ENCODE data around the gene GPAT3.
A peak's percentile ranks its signal among the peaks of the same experiment; 100 is the strongest.

GPAT3 gene

DNA sequence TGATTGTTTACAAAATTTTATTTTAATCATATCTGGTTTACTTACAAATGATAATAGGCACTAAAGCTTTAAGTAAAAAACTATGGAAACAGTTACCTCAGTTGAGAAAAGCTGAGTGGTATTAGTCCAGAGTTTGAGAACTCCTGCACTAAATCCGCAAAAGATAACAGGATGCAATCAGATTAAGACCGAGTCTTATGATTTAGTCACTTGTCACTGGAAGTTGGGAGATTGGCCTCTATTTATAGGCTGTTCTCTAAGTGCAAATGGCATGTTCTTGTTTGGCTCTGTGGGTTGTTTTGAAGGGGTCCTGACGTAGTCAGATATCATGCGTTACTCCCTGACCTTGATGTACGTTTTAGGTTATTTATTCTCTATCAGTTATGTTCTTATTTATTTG is 6.3 kb downstream of the GPAT3 start:
- TF ChIP-seq, protein P1, sequence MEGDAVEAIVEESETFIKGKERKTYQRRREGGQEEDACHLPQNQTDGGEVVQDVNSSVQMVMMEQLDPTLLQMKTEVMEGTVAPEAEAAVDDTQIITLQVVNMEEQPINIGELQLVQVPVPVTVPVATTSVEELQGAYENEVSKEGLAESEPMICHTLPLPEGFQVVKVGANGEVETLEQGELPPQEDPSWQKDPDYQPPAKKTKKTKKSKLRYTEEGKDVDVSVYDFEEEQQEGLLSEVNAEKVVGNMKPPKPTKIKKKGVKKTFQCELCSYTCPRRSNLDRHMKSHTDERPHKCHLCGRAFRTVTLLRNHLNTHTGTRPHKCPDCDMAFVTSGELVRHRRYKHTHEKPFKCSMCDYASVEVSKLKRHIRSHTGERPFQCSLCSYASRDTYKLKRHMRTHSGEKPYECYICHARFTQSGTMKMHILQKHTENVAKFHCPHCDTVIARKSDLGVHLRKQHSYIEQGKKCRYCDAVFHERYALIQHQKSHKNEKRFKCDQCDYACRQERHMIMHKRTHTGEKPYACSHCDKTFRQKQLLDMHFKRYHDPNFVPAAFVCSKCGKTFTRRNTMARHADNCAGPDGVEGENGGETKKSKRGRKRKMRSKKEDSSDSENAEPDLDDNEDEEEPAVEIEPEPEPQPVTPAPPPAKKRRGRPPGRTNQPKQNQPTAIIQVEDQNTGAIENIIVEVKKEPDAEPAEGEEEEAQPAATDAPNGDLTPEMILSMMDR (IDR thresholded peaks at IDR 0.05; ENCODE audit: unreplicated experiment in 3 of 3) = no peak
- Mint-ChIP-seq H3K27ac (no peak overlapping the region), H3K9me3 (no peaks in the 10 kb centered on the region), H3K27me3 (ENCODE audit: low read depth) (peaks cover 17% of the 10 kb centered on the region), H3K36me3 (ENCODE audit: low read depth) (no peaks in the 10 kb centered on the region), H3K4me3 (no peak overlapping the region), H3K4me1 (peaks cover 12% of the 10 kb centered on the region)

DNA sequence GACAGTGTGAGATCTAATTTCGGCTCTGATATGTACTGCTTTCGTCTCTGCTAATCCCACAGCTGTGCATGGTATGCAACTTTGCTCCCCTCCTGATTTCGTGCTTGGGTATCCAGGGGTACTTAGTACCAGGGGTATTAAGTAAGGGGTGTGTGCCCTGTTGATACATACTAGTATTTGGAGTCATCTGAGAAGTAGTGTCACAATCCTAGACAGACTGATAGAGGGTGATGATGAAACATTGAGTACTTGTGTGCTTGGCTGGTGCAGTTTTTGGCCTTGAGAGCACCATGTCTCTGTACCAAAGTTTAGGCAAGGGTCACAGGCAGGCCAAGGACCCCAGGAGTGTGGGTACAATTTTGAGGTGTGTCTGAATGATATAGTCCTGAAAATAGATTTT is 10.9 kb downstream of the GPAT3 start:
- no peak overlapping the region for H3K4me3 Mint-ChIP-seq
- no peaks in the 10 kb centered on the region for H3K27me3 Mint-ChIP-seq (ENCODE audit: low read depth)
- H3K36me3 Mint-ChIP-seq (ENCODE audit: low read depth) = no peaks in the 10 kb centered on the region
- H3K4me1 Mint-ChIP-seq = peaks cover 12% of the 10 kb centered on the region
- TF ChIP-seq, protein P1 (IDR thresholded peaks at IDR 0.05; ENCODE audit: unreplicated experiment in 3 of 3) = no peak
- H3K9me3 Mint-ChIP-seq = no peaks in the 10 kb centered on the region
- no peak overlapping the region for H3K27ac Mint-ChIP-seq

DNA sequence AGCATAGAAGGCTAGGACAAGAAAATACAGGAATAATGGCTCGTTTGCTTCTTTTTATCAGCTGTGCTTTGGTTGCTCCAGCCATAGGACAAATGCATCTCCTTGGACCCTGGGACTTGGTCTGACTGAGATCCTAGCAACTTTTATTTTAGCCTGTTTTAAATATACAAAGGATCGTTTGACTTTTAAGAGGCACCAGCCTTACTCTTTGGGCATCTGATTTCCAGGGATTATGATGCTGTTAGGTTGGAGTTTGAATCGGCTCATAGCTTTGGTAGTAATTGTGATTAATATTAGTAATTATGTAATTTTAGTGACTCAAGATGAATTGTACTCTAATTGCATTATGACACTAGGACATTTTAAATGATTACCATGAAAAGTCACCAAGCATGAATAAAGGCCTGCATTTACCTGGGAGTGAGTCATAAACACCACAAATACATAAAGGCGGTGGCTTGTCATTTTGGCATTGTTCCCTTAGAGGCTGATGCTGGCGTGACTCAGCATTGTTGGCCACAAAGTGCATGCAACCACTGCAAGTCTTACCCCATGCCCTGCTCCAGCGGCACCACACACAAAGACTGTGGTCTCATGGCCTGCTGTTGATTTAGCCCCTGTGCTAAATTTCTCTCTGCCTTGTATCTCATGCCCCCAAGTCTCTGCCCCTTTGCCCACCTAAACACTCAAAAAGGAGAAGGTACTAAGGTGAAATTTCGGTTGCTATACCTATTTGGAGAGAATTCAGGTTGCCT is 12.4 kb downstream of the GPAT3 start:
- no peaks in the 10 kb centered on the region for H3K27me3 Mint-ChIP-seq (ENCODE audit: low read depth)
- no peak overlapping the region for H3K4me3 Mint-ChIP-seq
- H3K27ac Mint-ChIP-seq = no peak overlapping the region
- H3K9me3 Mint-ChIP-seq = no peaks in the 10 kb centered on the region
- no peaks in the 10 kb centered on the region for H3K36me3 Mint-ChIP-seq (ENCODE audit: low read depth)
- peaks cover 12% of the 10 kb centered on the region for H3K4me1 Mint-ChIP-seq
- TF ChIP-seq, protein P1 (IDR thresholded peaks at IDR 0.05; ENCODE audit: unreplicated experiment in 3 of 3) = no peak

DNA sequence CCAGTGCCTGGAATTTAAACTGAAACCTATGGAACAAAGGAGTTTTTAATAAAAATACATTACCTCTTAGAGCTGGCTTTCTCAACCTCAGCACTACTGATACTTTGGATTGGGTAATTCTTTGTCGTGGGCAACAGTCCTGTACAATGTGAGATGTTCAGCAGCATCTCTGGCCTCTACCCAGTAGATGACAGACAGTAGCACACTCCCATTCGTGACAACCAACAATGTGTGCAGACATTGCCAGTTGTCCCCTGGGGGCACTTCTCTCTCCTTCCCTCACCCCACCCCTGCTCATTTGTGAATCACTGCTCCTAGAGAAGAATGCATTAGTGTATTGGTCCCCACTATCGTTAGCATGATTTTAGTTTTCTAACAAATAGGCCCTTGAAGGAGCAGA is 16.2 kb downstream of the GPAT3 start:
- Mint-ChIP-seq H3K4me1 (peaks cover 4% of the 10 kb centered on the region), H3K4me3 (no peak overlapping the region), H3K9me3 (no peaks in the 10 kb centered on the region), H3K36me3 (ENCODE audit: low read depth) (no peaks in the 10 kb centered on the region), H3K27ac (no peak overlapping the region), H3K27me3 (ENCODE audit: low read depth) (no peaks in the 10 kb centered on the region)
- TF ChIP-seq, protein P1 (IDR thresholded peaks at IDR 0.05; ENCODE audit: unreplicated experiment in 3 of 3) = no peak

DNA sequence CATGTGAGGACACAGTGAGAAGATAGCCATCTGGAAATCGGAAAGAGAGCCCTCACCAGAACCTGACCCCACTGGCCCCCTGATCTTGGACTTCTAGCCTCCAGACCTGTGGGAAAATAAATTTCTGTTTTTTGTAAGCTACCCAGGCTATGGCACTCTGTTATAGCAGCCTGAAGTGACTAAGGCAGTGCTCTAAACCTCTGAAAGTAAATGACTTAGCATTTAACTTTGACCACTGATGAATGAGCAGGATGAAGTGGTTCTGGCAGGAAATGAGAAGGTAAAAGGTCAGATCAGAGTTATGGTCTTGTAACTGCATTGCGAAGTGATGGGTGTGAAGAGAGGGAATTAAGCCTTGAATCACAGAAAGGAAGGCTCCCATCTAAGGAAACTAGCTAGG is 17.0 kb downstream of the GPAT3 start:
- TF ChIP-seq, protein P1 (IDR thresholded peaks at IDR 0.05; ENCODE audit: unreplicated experiment in 3 of 3) = no peak
- Mint-ChIP-seq H3K4me3 (no peak overlapping the region), H3K9me3 (no peaks in the 10 kb centered on the region), H3K4me1 (no peaks in the 10 kb centered on the region), H3K27me3 (ENCODE audit: low read depth) (no peaks in the 10 kb centered on the region), H3K27ac (peak overlapping the region in 1 of 3 experiments; percentile 41), H3K36me3 (ENCODE audit: low read depth) (no peaks in the 10 kb centered on the region)
